HCT116 (cell line): ENCODE measurements around the gene SLC66A2.

Experiments
- ELF1 ChIP-seq: IDR thresholded peaks from 2 replicates; pipeline ENCODE4 v1.6.1; 2012; ENCODE audit warnings: low read depth, borderline replicate concordance
- EZH2 ChIP-seq: fragments of 200-600 bp; sonication (generic); IDR thresholded peaks from 2 replicates; pipeline ENCODE4 v1.6.1; 2017; ENCODE audit warnings: antibody characterized with exemption, mixed run types
- EZH2phosphoT487 ChIP-seq: fragments of 200-600 bp; IDR thresholded peaks from 2 replicates; pipeline ENCODE4 v1.6.1; 2018; ENCODE audit warnings: antibody characterized with exemption, borderline replicate concordance
- FOSL1 ChIP-seq: IDR thresholded peaks from 2 replicates; pipeline ENCODE4 v1.6.1; 2012; ENCODE audit warnings: low read depth
- POLR2A ChIP-seq: IDR thresholded peaks from 2 replicates; pipeline ENCODE4 v1.7.0; 2011; ENCODE audit warnings: borderline replicate concordance; ENCODE audit not compliant: insufficient read depth, insufficient read length; ENCODE audit errors: extremely low read depth
- POLR2AphosphoS5 ChIP-seq: IDR thresholded peaks from 2 replicates; pipeline ENCODE4 v1.6.1; 2011; ENCODE audit warnings: mild to moderate bottlenecking, low read depth, low read length, moderate library complexity
- YY1 ChIP-seq: IDR thresholded peaks from 2 replicates; pipeline ENCODE4 v1.6.1; 2011; ENCODE audit warnings: low read length, low read depth, moderate library complexity, mild to moderate bottlenecking; ENCODE audit not compliant: insufficient replicate concordance; ENCODE audit errors: extremely low read depth
- TF ChIP-seq, protein P1 (sequence below), 3 experiments: fragments of 200-600 bp in 1 of 3; sonication (generic) in 1 of 3; IDR thresholded peaks in 2 of 3; conservative IDR thresholded peaks in 1 of 3; 2 replicates each; pipeline ENCODE4 v1.5.1; 2012 to 2017; ENCODE audit warnings: low read depth in 2 of 3, low read length in 2 of 3, antibody characterized with exemption in 1 of 3, borderline replicate concordance in 1 of 3, control low read depth in 1 of 3, mild to moderate bottlenecking in 1 of 3, mixed read lengths in 1 of 3, mixed run types in 1 of 3, moderate library complexity in 1 of 3; ENCODE audit not compliant: insufficient read depth in 1 of 3
- TF ChIP-seq, protein P2 (sequence below): IDR thresholded peaks from 2 replicates; pipeline ENCODE4 v1.6.1; 2012; ENCODE audit warnings: low read depth
- TF ChIP-seq, protein P3 (sequence below): IDR thresholded peaks from 2 replicates; pipeline ENCODE4 v1.6.1; 2012

DNA sequence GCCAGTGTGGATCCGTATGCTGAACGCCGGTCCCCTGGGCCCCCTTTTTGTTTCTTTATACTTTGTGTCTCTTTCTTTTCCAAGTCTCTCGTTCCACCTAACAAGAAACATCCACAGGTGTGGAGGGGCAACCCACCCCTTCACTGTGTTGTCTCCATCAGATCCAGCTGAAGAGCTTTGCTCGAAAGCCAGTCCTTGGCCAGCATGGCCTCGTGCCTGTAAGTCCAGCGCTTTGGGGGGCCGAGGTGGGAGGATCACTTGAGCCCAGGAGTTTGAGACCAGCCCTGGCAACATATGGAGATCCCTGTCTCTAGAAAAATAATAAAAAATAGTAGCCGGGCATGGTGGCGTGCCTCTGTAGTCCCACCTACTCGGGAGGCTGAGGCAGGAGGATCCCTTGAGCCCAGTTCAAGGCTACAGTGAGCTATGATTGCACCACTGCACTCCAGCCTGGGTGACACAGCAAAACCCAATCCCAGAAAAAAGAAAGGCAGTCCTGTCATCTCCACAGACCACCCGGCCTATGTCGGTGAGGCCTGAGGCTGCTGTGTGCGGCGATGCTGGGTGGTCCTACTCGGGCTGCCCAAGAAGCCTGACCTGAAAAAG is 9.6 kb upstream of the SLC66A2 start:
- no peak for TF ChIP-seq POLR2AphosphoS5
- TF ChIP-seq, protein P1, sequence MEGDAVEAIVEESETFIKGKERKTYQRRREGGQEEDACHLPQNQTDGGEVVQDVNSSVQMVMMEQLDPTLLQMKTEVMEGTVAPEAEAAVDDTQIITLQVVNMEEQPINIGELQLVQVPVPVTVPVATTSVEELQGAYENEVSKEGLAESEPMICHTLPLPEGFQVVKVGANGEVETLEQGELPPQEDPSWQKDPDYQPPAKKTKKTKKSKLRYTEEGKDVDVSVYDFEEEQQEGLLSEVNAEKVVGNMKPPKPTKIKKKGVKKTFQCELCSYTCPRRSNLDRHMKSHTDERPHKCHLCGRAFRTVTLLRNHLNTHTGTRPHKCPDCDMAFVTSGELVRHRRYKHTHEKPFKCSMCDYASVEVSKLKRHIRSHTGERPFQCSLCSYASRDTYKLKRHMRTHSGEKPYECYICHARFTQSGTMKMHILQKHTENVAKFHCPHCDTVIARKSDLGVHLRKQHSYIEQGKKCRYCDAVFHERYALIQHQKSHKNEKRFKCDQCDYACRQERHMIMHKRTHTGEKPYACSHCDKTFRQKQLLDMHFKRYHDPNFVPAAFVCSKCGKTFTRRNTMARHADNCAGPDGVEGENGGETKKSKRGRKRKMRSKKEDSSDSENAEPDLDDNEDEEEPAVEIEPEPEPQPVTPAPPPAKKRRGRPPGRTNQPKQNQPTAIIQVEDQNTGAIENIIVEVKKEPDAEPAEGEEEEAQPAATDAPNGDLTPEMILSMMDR (IDR thresholded peaks at IDR 0.05 in 2 of 3, conservative IDR thresholded peaks at IDR 0.05 in 1 of 3; ENCODE audit: borderline replicate concordance in 1 of 3, insufficient read depth in 1 of 3, low read depth in 2 of 3, low read length in 2 of 3), result no peak
- TF ChIP-seq FOSL1, result no peak
- TF ChIP-seq, protein P2, sequence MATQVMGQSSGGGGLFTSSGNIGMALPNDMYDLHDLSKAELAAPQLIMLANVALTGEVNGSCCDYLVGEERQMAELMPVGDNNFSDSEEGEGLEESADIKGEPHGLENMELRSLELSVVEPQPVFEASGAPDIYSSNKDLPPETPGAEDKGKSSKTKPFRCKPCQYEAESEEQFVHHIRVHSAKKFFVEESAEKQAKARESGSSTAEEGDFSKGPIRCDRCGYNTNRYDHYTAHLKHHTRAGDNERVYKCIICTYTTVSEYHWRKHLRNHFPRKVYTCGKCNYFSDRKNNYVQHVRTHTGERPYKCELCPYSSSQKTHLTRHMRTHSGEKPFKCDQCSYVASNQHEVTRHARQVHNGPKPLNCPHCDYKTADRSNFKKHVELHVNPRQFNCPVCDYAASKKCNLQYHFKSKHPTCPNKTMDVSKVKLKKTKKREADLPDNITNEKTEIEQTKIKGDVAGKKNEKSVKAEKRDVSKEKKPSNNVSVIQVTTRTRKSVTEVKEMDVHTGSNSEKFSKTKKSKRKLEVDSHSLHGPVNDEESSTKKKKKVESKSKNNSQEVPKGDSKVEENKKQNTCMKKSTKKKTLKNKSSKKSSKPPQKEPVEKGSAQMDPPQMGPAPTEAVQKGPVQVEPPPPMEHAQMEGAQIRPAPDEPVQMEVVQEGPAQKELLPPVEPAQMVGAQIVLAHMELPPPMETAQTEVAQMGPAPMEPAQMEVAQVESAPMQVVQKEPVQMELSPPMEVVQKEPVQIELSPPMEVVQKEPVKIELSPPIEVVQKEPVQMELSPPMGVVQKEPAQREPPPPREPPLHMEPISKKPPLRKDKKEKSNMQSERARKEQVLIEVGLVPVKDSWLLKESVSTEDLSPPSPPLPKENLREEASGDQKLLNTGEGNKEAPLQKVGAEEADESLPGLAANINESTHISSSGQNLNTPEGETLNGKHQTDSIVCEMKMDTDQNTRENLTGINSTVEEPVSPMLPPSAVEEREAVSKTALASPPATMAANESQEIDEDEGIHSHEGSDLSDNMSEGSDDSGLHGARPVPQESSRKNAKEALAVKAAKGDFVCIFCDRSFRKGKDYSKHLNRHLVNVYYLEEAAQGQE, result no peak
- TF ChIP-seq, protein P3, sequence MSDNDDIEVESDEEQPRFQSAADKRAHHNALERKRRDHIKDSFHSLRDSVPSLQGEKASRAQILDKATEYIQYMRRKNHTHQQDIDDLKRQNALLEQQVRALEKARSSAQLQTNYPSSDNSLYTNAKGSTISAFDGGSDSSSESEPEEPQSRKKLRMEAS, result no peak
- TF ChIP-seq ELF1, result no peak
- no peak for TF ChIP-seq EZH2phosphoT487
- no peak for TF ChIP-seq POLR2A
- no peak for TF ChIP-seq EZH2
- no peak for TF ChIP-seq YY1
